Measurements from ENCODE around the gene SNPH.

GRCh38 chr20:1319051-1319450, 53.0 kb downstream of the SNPH start:
- TF ChIP-seq CTCF (conservative IDR thresholded peaks at IDR 0.05 in 1 of 2, IDR thresholded peaks at IDR 0.05 in 1 of 2; ENCODE audit: extremely low read depth in 1 of 2, insufficient read depth in 1 of 2, low read depth in 1 of 2, low read length in 2 of 2) (no peak), EZH2 (IDR thresholded peaks at IDR 0.05; ENCODE audit: borderline replicate concordance, low read length) (no peak)

Measured in mammary epithelial cell (primary cell).